Stomach (tissue), 9 donors: ENCODE measurements around the gene RRAS2. TPM values are rescaled to one million over a fixed set of nuclear protein-coding genes. Genes with fewer than 3 reads are reported as not detected.

ENCODE experiments used
- DNase-seq, 2 donors: peaks; one replicate each; pipeline versions ENCODE4 v3.0.0 to v3.0.0-alpha.2; 2013 to 2019
- H3K27ac ChIP-seq, 5 donors: fragments of 200-600 bp in 4 of 5; sonication (generic) in 4 of 5; one replicate each; pipeline ENCODE4 v1.5.1; 2013 to 2019; ENCODE audit warnings: mild to moderate bottlenecking in 1 of 5, moderate library complexity in 1 of 5
- H3K27me3 ChIP-seq, 3 donors: fragments of 200-600 bp; sonication (generic); one replicate each; pipeline ENCODE4 v1.5.1; 2017 to 2019; ENCODE audit warnings: mixed run types in 1 of 3
- H3K36me3 ChIP-seq, 4 donors: fragments of 200-600 bp; sonication (generic); 1 replicate in 3 of 4; 2 replicates in 1 of 4; pipeline ENCODE4 v1.5.1; 2016 to 2019
- H3K4me1 ChIP-seq, 4 donors: fragments of 200-600 bp; sonication (generic); one replicate each; pipeline ENCODE4 v1.5.1; 2016 to 2019
- H3K4me3 ChIP-seq, 4 donors: fragments of 200-600 bp; sonication (generic) in 3 of 4; one replicate each; pipeline ENCODE4 v1.5.1; 2016 to 2019; ENCODE audit warnings: mild to moderate bottlenecking in 1 of 4
- H3K9me3 ChIP-seq, 4 donors: fragments of 200-600 bp; sonication (generic); one replicate each; pipeline ENCODE4 v1.5.1; 2016 to 2019
- CTCF ChIP-seq, 7 experiments: fragments of 450-650 bp in 4 of 7; fragments of 200-600 bp in 3 of 7; sonication (generic) in 3 of 7; IDR thresholded peaks; one replicate each; pipeline ENCODE4 v1.5.1; 2016 to 2019; ENCODE audit warnings: antibody characterized with exemption in 7 of 7, control low read depth in 2 of 7, mild to moderate bottlenecking in 1 of 7
- EP300 ChIP-seq: sonication (generic); formaldehyde crosslinking; IDR thresholded peaks from one replicate; pipeline ENCODE4 v1.6.1; 2017; ENCODE audit warnings: antibody characterized with exemption
- POLR2A ChIP-seq, 4 donors: fragments of 450-650 bp; IDR thresholded peaks; one replicate each; pipeline ENCODE4 v1.6.1; 2016; ENCODE audit warnings: antibody characterized with exemption in 4 of 4, control low read depth in 2 of 4, mild to moderate bottlenecking in 1 of 4, moderate library complexity in 1 of 4
- POLR2AphosphoS5 ChIP-seq, 3 donors: sonication (generic); formaldehyde crosslinking; IDR thresholded peaks; one replicate each; pipeline ENCODE4 v1.6.1; 2016; ENCODE audit warnings: antibody characterized with exemption in 3 of 3
- WGBS, 5 donors: extraction: QIAGEN DNeasy Blood & Tissue Kit in 3 of 5; methylation state at CpG; one replicate each; pipeline versions ENCODE4 v1.1.5 to v1.1.7; 2013 to 2018; 5-methylcytosine and 5-hydroxymethylcytosine counted together
- intact Hi-C: fragments of 100-400 bp; cut with DNase I; formaldehyde crosslinking; loops from one replicate; pipeline ENCODE4 v1.15.1; 2023; ENCODE audit warnings: low total_unique reads
- polyA plus RNA-seq, 3 donors: library from polyadenylated mRNA; stranded (reverse); fragments of 200-250 nt; gene quantifications; one replicate each; pipeline ENCODE4 v1.2.3, GENCODE V29; 2013
- total RNA-seq, 5 donors: library from RNA; depleted of rRNA; stranded (reverse); fragments of >200 nt; gene quantifications; one replicate each; pipeline versions ENCODE4 v1.1.0 to v1.2.3, GENCODE V29; 2014 to 2016
- donor health status: healthy with polysubstance abuse.
- donor health status: Bipolar disorder and iron deficiency.
- donor health status: healthy.

The RRAS2 gene
- total and polyA plus RNA-seq, 8 donors, result 1.2 to 65.0 (median 19.3) TPM

DNA sequence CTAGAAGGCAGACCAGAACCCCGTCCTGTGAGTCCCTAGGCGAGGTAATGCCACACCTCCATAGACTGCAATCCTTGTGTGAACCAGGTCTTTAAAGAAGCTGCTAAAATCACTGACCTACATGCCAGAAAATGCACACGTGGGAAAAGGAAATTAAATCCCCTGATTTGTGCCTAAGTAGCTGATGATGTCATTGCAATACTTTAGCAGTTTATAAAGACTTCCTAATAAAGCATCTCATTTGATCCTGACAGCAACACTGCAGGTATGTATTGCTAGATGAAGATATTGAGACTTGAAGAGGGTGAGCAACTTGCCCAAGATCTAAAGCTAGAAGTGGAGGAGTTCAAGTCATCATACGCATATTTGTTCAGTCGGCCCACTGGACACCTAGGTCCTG lies 107.2 kb downstream of the RRAS2 start:
- Histone ChIP-seq H3K27ac (no peak overlapping the region), H3K4me3 (no peak overlapping the region), H3K9me3 (no peaks in the 10 kb centered on the region), H3K36me3 (peaks cover 0 to 18% (median 4%) of the 10 kb centered on the region in 4 donors), H3K27me3 (no peaks in the 10 kb centered on the region), H3K4me1 (peaks cover 5 to 37% (median 16%) of the 10 kb centered on the region in 4 donors)
- TF ChIP-seq CTCF (IDR thresholded peaks at IDR 0.05) (no peak), EP300 (no peak), POLR2AphosphoS5 (IDR thresholded peaks at IDR 0.05) (no peak), POLR2A (IDR thresholded peaks at IDR 0.05) (no peak)
- intact Hi-C loops, result no loop called here
- WGBS, 5 donors, result 59 to 72% (median 65%) methylated on average over 5 of the region's 5 CpGs
- no peak for DNase-seq

DNA sequence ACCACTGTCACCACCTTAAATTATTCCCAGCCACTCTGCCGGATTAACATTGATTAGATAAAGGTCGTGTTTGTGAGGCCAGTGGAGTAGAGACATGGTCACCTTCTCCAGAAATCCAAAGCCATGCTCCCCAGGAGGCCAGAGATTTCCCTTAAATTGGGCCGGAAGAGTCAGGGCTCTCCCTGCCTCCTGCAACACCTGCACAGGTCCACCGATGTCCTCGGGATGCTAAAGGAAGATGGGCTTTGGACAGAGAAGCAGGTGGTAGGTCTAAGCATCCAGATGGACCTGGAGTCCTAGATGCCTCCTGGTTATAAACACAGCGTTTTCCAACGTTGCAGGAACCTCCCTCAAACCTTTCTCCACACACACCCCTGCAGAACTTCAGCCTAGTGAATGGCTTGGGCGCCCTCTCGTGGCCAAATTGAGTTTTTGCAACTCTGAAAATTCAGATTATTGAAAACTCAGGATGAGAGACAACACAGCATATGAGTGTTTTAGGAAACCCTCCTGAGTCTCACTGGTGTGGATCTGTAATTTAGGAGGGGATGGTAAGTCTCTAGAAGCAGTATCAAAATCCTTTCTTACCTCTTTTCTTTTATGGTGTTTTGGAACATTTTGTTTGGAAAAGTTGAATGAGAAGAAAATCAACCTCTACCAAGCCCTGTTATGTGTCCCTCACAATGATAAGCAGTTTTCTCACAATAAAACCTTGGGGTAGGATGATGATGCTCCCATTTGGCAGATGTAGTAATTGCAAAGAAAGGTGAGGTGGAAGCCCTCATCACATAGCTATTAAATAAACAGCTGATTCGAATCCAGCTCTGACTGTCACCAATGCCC lies 109.6 kb downstream of the RRAS2 start:
- H3K9me3 ChIP-seq, result no peaks in the 10 kb centered on the region
- intact Hi-C loops, result loop anchor here (5.0 to 10.0 kb wide), 2 partner anchors 292 to 475 kb away; no protein-coding TSS in a partner anchor
- peaks cover 0 to 12% (median 0%) of the 10 kb centered on the region in 4 donors for H3K36me3 ChIP-seq
- WGBS, 5 donors, result 27 to 31% (median 29%) methylated on average over 10 of the region's 10 CpGs
- no peak overlapping the region for H3K4me3 ChIP-seq
- peaks cover 5 to 30% (median 16%) of the 10 kb centered on the region in 4 donors for H3K4me1 ChIP-seq
- no peak overlapping the region for H3K27ac ChIP-seq
- no peaks in the 10 kb centered on the region for H3K27me3 ChIP-seq
- TF ChIP-seq POLR2A (IDR thresholded peaks at IDR 0.05) (no peak), EP300 (no peak), CTCF (IDR thresholded peaks at IDR 0.05) (peak in 5 of 7 experiments; percentile 66 to 89 (median 76)), POLR2AphosphoS5 (IDR thresholded peaks at IDR 0.05) (no peak)
- DNase-seq, result peak; percentile 64 to 87

- Histone ChIP-seq H3K27me3 (no peaks in the 10 kb centered on the region), H3K4me1 (peaks cover 4 to 27% (median 15%) of the 10 kb centered on the region in 4 donors), H3K36me3 (peaks cover 0 to 19% (median 0%) of the 10 kb centered on the region in 4 donors), H3K9me3 (no peaks in the 10 kb centered on the region), H3K27ac (no peak overlapping the region), H3K4me3 (no peak overlapping the region)
- DNase-seq, result no peak
- intact Hi-C loops, result loop anchor here (5.0 to 10.0 kb wide), 2 partner anchors 291 to 474 kb away; no protein-coding TSS in a partner anchor
- TF ChIP-seq POLR2AphosphoS5 (IDR thresholded peaks at IDR 0.05), result no peak
- TF ChIP-seq EP300, result no peak
- no peak for TF ChIP-seq POLR2A (IDR thresholded peaks at IDR 0.05)
- TF ChIP-seq CTCF (IDR thresholded peaks at IDR 0.05), result no peak
- WGBS, 5 donors, result 34 to 52% (median 46%) methylated on average over 5 of the region's 5 CpGs
These were observed 110.4 kb downstream of the RRAS2 start for GRCh38 chr11:14248580-14248981.

- no peak for DNase-seq
- Histone ChIP-seq H3K36me3 (peaks cover 0 to 23% (median 0%) of the 10 kb centered on the region in 4 donors), H3K4me3 (no peak overlapping the region), H3K27ac (no peak overlapping the region), H3K9me3 (no peaks in the 10 kb centered on the region), H3K27me3 (no peaks in the 10 kb centered on the region), H3K4me1 (peaks cover 0 to 29% (median 12%) of the 10 kb centered on the region in 4 donors)
- intact Hi-C loops, result loop anchor here (5.0 to 10.0 kb wide), 2 partner anchors 288 to 471 kb away; no protein-coding TSS in a partner anchor
- TF ChIP-seq POLR2A (IDR thresholded peaks at IDR 0.05) (no peak), POLR2AphosphoS5 (IDR thresholded peaks at IDR 0.05) (no peak), CTCF (IDR thresholded peaks at IDR 0.05) (no peak), EP300 (no peak)
- WGBS, 5 donors, result 64 to 80% (median 72%) methylated on average over 1 to 2 of the region's 2 CpGs
These were observed 113.5 kb downstream of the RRAS2 start for GRCh38 chr11:14245444-14245843.
